Vagina (tissue), 2 donors: ENCODE data around the gene MICAL3. TPM values are rescaled to one million over a fixed set of nuclear protein-coding genes. Genes with fewer than 3 reads are reported as not detected.

Experiments used
- DNase-seq, 2 donors: peaks; one replicate each; pipeline ENCODE4 v3.0.0-alpha.2; 2017; ENCODE audit errors: extremely low spot score in 2 of 2
- H3K27ac ChIP-seq: fragments of 200-600 bp; sonication (generic); one replicate; pipeline ENCODE4 v1.5.1; 2019
- H3K27me3 ChIP-seq: fragments of 200-600 bp; sonication (generic); one replicate; pipeline ENCODE4 v1.5.1; 2019
- H3K36me3 ChIP-seq, 2 donors: fragments of 200-600 bp; sonication (generic); one replicate each; pipeline ENCODE4 v1.5.1; 2017 to 2019
- H3K4me1 ChIP-seq: fragments of 200-600 bp; sonication (generic); one replicate; pipeline ENCODE4 v1.5.1; 2019
- H3K4me3 ChIP-seq, 2 donors: fragments of 200-600 bp; sonication (generic); 1 replicate in 1 of 2; 2 replicates in 1 of 2; pipeline ENCODE4 v1.5.1; 2016 to 2019
- H3K9me3 ChIP-seq: fragments of 200-600 bp; sonication (generic); one replicate; pipeline ENCODE4 v1.5.1; 2019
- CTCF ChIP-seq, 3 experiments: fragments of 450-650 bp in 2 of 3; fragments of 200-600 bp in 1 of 3; sonication (generic) in 1 of 3; IDR thresholded peaks; one replicate each; pipeline ENCODE4 v1.5.1; 2017 to 2019; ENCODE audit warnings: antibody characterized with exemption in 3 of 3, mild to moderate bottlenecking in 2 of 3, moderate library complexity in 2 of 3
- POLR2A ChIP-seq, 2 donors: fragments of 450-650 bp; IDR thresholded peaks; one replicate each; pipeline ENCODE4 v1.6.1; 2017; ENCODE audit warnings: antibody characterized with exemption in 2 of 2, mild to moderate bottlenecking in 2 of 2, moderate library complexity in 2 of 2
- POLR2AphosphoS5 ChIP-seq, 2 donors: sonication (generic); formaldehyde crosslinking; IDR thresholded peaks; one replicate each; pipeline ENCODE4 v1.9.0; 2017; ENCODE audit warnings: antibody characterized with exemption in 2 of 2, mild to moderate bottlenecking in 2 of 2, low read depth in 1 of 2; ENCODE audit not compliant: insufficient read depth in 1 of 2
- intact Hi-C: fragments of 100-400 bp; cut with DNase I; formaldehyde crosslinking; loops from one replicate; pipeline ENCODE4 v1.15.1; 2023
- total RNA-seq: library from RNA; depleted of rRNA; stranded (reverse); fragments of >200 nt; gene quantifications from one replicate; pipeline ENCODE4 v1.2.3, GENCODE V29; 2016

Gene MICAL3
- total RNA-seq, 1 donor from 2014 or later, result 35.1 TPM

- Histone ChIP-seq H3K4me1 (peaks cover 27% of the 10 kb centered on the region), H3K27ac (no peak overlapping the region), H3K36me3 (no peaks in the 10 kb centered on the region), H3K4me3 (no peak overlapping the region), H3K9me3 (no peaks in the 10 kb centered on the region), H3K27me3 (no peaks in the 10 kb centered on the region)
- no peak for DNase-seq
- TF ChIP-seq POLR2A (IDR thresholded peaks at IDR 0.05) (no peak), POLR2AphosphoS5 (IDR thresholded peaks at IDR 0.05; ENCODE audit: insufficient read depth in 1 of 2, low read depth in 1 of 2) (no peak), CTCF (IDR thresholded peaks at IDR 0.05) (no peak)
- intact Hi-C loops, result no loop called here
Observed at GRCh38 chr22:17783312-17783711, 241.0 kb downstream of the MICAL3 start.

- DNase-seq, result no peak
- no peak overlapping the region for H3K4me3 ChIP-seq
- H3K9me3 ChIP-seq, result no peaks in the 10 kb centered on the region
- H3K27me3 ChIP-seq, result no peaks in the 10 kb centered on the region
- no peak for TF ChIP-seq POLR2A (IDR thresholded peaks at IDR 0.05)
- TF ChIP-seq POLR2AphosphoS5 (IDR thresholded peaks at IDR 0.05; ENCODE audit: insufficient read depth in 1 of 2, low read depth in 1 of 2), result no peak
- no peak for TF ChIP-seq CTCF (IDR thresholded peaks at IDR 0.05)
- H3K27ac ChIP-seq, result no peak overlapping the region
- peaks cover 27% of the 10 kb centered on the region for H3K4me1 ChIP-seq
- intact Hi-C loops, result no loop called here
- H3K36me3 ChIP-seq, result no peaks in the 10 kb centered on the region
Observed at GRCh38 chr22:17782621-17783020, 241.7 kb downstream of the MICAL3 start.

GRCh38 chr22:17782158-17782557 lies 242.2 kb downstream of the MICAL3 start:
- Histone ChIP-seq H3K4me3 (no peak overlapping the region), H3K27me3 (no peaks in the 10 kb centered on the region), H3K4me1 (peaks cover 25% of the 10 kb centered on the region), H3K36me3 (no peaks in the 10 kb centered on the region), H3K27ac (no peak overlapping the region), H3K9me3 (no peaks in the 10 kb centered on the region)
- TF ChIP-seq CTCF (IDR thresholded peaks at IDR 0.05) (no peak), POLR2A (IDR thresholded peaks at IDR 0.05) (no peak), POLR2AphosphoS5 (IDR thresholded peaks at IDR 0.05; ENCODE audit: insufficient read depth in 1 of 2, low read depth in 1 of 2) (no peak)
- no peak for DNase-seq
- intact Hi-C loops, result no loop called here

GRCh38 chr22:17781319-17782031 lies 242.9 kb downstream of the MICAL3 start:
- no peak overlapping the region for H3K27ac ChIP-seq
- H3K4me1 ChIP-seq, result peaks cover 18% of the 10 kb centered on the region
- H3K27me3 ChIP-seq, result no peaks in the 10 kb centered on the region
- intact Hi-C loops, result no loop called here
- H3K9me3 ChIP-seq, result no peaks in the 10 kb centered on the region
- no peak overlapping the region for H3K4me3 ChIP-seq
- TF ChIP-seq CTCF (IDR thresholded peaks at IDR 0.05) (no peak), POLR2AphosphoS5 (IDR thresholded peaks at IDR 0.05; ENCODE audit: insufficient read depth in 1 of 2, low read depth in 1 of 2) (no peak), POLR2A (IDR thresholded peaks at IDR 0.05) (no peak)
- DNase-seq, result no peak
- no peaks in the 10 kb centered on the region for H3K36me3 ChIP-seq

GRCh38 chr22:17780741-17781318 lies 243.5 kb downstream of the MICAL3 start:
- no peaks in the 10 kb centered on the region for H3K9me3 ChIP-seq
- H3K4me3 ChIP-seq, result no peak overlapping the region
- H3K4me1 ChIP-seq, result peaks cover 15% of the 10 kb centered on the region
- H3K36me3 ChIP-seq, result no peaks in the 10 kb centered on the region
- no peak for DNase-seq
- no peak overlapping the region for H3K27ac ChIP-seq
- H3K27me3 ChIP-seq, result no peaks in the 10 kb centered on the region
- TF ChIP-seq POLR2AphosphoS5 (IDR thresholded peaks at IDR 0.05; ENCODE audit: insufficient read depth in 1 of 2, low read depth in 1 of 2) (no peak), CTCF (IDR thresholded peaks at IDR 0.05) (no peak), POLR2A (IDR thresholded peaks at IDR 0.05) (no peak)
- intact Hi-C loops, result no loop called here
